Keratinocyte (primary cell): ENCODE data around the gene TMEM207. TPM values are rescaled to one million over a fixed set of nuclear protein-coding genes. Genes with fewer than 3 reads are reported as not detected.

Experiments
- DNase-seq: peaks from one replicate; pipeline ENCODE4 v3.0.0-alpha.2; 2011; ENCODE audit warnings: low read depth, missing footprints, low spot score
- FAIRE-seq: peaks from 2 replicates; lab custom pipeline; 2011; peaks lifted over from hg19 to GRCh38; lab: Jason Lieb, UNC
- H2AFZ ChIP-seq: 2 replicates; pipeline ENCODE4 v1.6.0; 2012; ENCODE audit warnings: low read length, control low read depth, inconsistent platforms; ENCODE audit not compliant: control insufficient read depth
- H3K27ac ChIP-seq: 2 replicates; pipeline ENCODE4 v1.5.1; 2011; ENCODE audit warnings: low read length; ENCODE audit not compliant: control insufficient read depth, insufficient read depth
- H3K27me3 ChIP-seq: 3 replicates; pipeline ENCODE4 v1.6.0; 2011; ENCODE audit warnings: low read length; ENCODE audit not compliant: control insufficient read depth, insufficient read depth; ENCODE audit errors: extremely low read depth
- H3K36me3 ChIP-seq, 2 experiments: 2 replicates in 1 of 2; 3 replicates in 1 of 2; pipeline ENCODE4 v1.5.1; 2011; ENCODE audit warnings: low read length in 2 of 2, mild to moderate bottlenecking in 1 of 2; ENCODE audit not compliant: control insufficient read depth in 2 of 2, insufficient read depth in 2 of 2; ENCODE audit errors: extremely low read depth in 1 of 2
- H3K4me1 ChIP-seq: 3 replicates; pipeline ENCODE4 v1.5.1; 2011; ENCODE audit warnings: low read length; ENCODE audit not compliant: control insufficient read depth, insufficient read depth; ENCODE audit errors: extremely low read depth
- H3K4me2 ChIP-seq: 3 replicates; pipeline ENCODE4 v1.6.0; 2011; ENCODE audit warnings: low read depth, low read length; ENCODE audit not compliant: control insufficient read depth, insufficient read depth; ENCODE audit errors: extremely low read depth
- H3K4me3 ChIP-seq, 3 experiments: fragments of 200-600 bp in 1 of 3; sonication (generic) in 1 of 3; 2 replicates in 2 of 3; 3 replicates in 1 of 3; pipeline ENCODE4 v1.5.1; 2011 to 2016; ENCODE audit warnings: low read length in 3 of 3, mild to moderate bottlenecking in 3 of 3, control low read depth in 2 of 3, inconsistent platforms in 1 of 3, low read depth in 1 of 3, mixed read lengths in 1 of 3, mixed run types in 1 of 3, moderate library complexity in 1 of 3; ENCODE audit not compliant: control insufficient read depth in 2 of 3, insufficient read depth in 2 of 3; ENCODE audit errors: extremely low read depth in 1 of 3
- H3K79me2 ChIP-seq: 2 replicates; pipeline ENCODE4 v1.6.0; 2012; ENCODE audit warnings: low read length; ENCODE audit not compliant: control insufficient read depth, insufficient read depth
- H3K9ac ChIP-seq: 3 replicates; pipeline ENCODE4 v1.6.0; 2011; ENCODE audit warnings: low read length; ENCODE audit not compliant: control insufficient read depth, insufficient read depth; ENCODE audit errors: extremely low read depth
- H3K9me1 ChIP-seq: 3 replicates; pipeline ENCODE4 v1.6.0; 2011; ENCODE audit warnings: low read length; ENCODE audit not compliant: control insufficient read depth, insufficient read depth; ENCODE audit errors: extremely low read depth
- H3K9me3 ChIP-seq: 2 replicates; pipeline ENCODE4 v1.5.1; 2012; ENCODE audit warnings: low read depth, low read length; ENCODE audit not compliant: control insufficient read depth
- H4K20me1 ChIP-seq: 3 replicates; pipeline ENCODE4 v1.6.0; 2011; ENCODE audit warnings: low read length; ENCODE audit not compliant: control insufficient read depth, insufficient read depth; ENCODE audit errors: extremely low read depth
- CTCF ChIP-seq, 3 experiments: IDR thresholded peaks in 1 of 3; conservative IDR thresholded peaks in 1 of 3; optimal IDR thresholded peaks in 1 of 3; 2 replicates in 2 of 3; 3 replicates in 1 of 3; pipeline versions ENCODE3 to v1.5.1; 2011; ENCODE audit warnings: low read length in 3 of 3, mild to moderate bottlenecking in 3 of 3, moderate library complexity in 2 of 3, control low read depth in 1 of 3, inconsistent platforms in 1 of 3; ENCODE audit not compliant: insufficient read depth in 2 of 3; ENCODE audit errors: extremely low read depth in 1 of 3
- EZH2 ChIP-seq: IDR thresholded peaks from one replicate; pipeline ENCODE4 v1.6.1; 2012; ENCODE audit warnings: inconsistent platforms, mild to moderate bottlenecking, low read length, moderate library complexity
- dilution Hi-C: fragments of 300-500 bp; cut with MboI; formaldehyde crosslinking; loops from one replicate; pipeline ENCODE4 v1.7.0; 2020; ENCODE audit warnings: low sequenced_read_pairs; ENCODE audit not compliant: extremely low pct_ligation_motif_present
- polyA plus RNA-seq, 5 experiments: library from polyadenylated mRNA; depleted of rRNA in 3 of 5; stranded (reverse) in 3 of 5; stranded (forward) in 1 of 5; unstranded in 1 of 5; fragments of >200 nt; gene quantifications; 1 replicate in 1 of 5; 2 replicates in 3 of 5; 3 replicates in 1 of 5; pipeline versions ENCODE4 v1.2.1 to v1.2.3, GENCODE V29; 2011 to 2012; ENCODE audit warnings: missing spikeins in 2 of 5, low read depth in 1 of 5, low replicate concordance in 1 of 5

TMEM207 gene
- polyA plus RNA-seq, 1 donor (not counting 4 experiments of a cell fraction or from before 2014, with no cell fraction given), result not detected

GRCh38 chr3:190442240-190442639 lies 7.5 kb downstream of the TMEM207 start:
- no peak for TF ChIP-seq CTCF (optimal IDR thresholded peaks at IDR 0.05 in 1 of 3, IDR thresholded peaks at IDR 0.05 in 1 of 3, conservative IDR thresholded peaks at IDR 0.05 in 1 of 3; ENCODE audit: extremely low read depth in 1 of 3, insufficient read depth in 2 of 3, low read length in 3 of 3)
- no peak for TF ChIP-seq EZH2
- H3K9me1 ChIP-seq, result no peaks in the 10 kb centered on the region
- no peak overlapping the region for H3K4me3 ChIP-seq
- dilution Hi-C loops, result no loop called here
- no peak overlapping the region for H3K27ac ChIP-seq
- H3K36me3 ChIP-seq, result no peaks in the 10 kb centered on the region
- no peaks in the 10 kb centered on the region for H3K9me3 ChIP-seq
- FAIRE-seq, result no peak
- no peaks in the 10 kb centered on the region for H3K4me1 ChIP-seq
- H3K79me2 ChIP-seq, result no peaks in the 10 kb centered on the region
- DNase-seq, result no peak
- no peak overlapping the region for H3K4me2 ChIP-seq
- H3K27me3 ChIP-seq, result no peaks in the 10 kb centered on the region
- H4K20me1 ChIP-seq, result no peaks in the 10 kb centered on the region
- H2AFZ ChIP-seq, result no peak overlapping the region
- no peak overlapping the region for H3K9ac ChIP-seq

GRCh38 chr3:190436331-190436730 lies 13.4 kb downstream of the TMEM207 start:
- Histone ChIP-seq H3K4me1 (peaks cover 32% of the 10 kb centered on the region), H2AFZ (no peak overlapping the region)
- dilution Hi-C loops, result no loop called here

More at GRCh38 chr3:190436331-190436730, 13.4 kb downstream of the TMEM207 start:
- FAIRE-seq (no peak), DNase-seq (no peak)
- no peak for TF ChIP-seq CTCF (optimal IDR thresholded peaks at IDR 0.05 in 1 of 3, IDR thresholded peaks at IDR 0.05 in 1 of 3, conservative IDR thresholded peaks at IDR 0.05 in 1 of 3; ENCODE audit: extremely low read depth in 1 of 3, insufficient read depth in 2 of 3, low read length in 3 of 3)
- TF ChIP-seq EZH2, result no peak
- no peak overlapping the region for H3K4me3 ChIP-seq
- no peaks in the 10 kb centered on the region for H4K20me1 ChIP-seq
- peaks cover 2% of the 10 kb centered on the region for H3K9me3 ChIP-seq
- no peaks in the 10 kb centered on the region for H3K27me3 ChIP-seq
- H3K36me3 ChIP-seq, result no peaks in the 10 kb centered on the region
- H3K79me2 ChIP-seq, result no peaks in the 10 kb centered on the region
- no peak overlapping the region for H3K27ac ChIP-seq
- no peak overlapping the region for H3K4me2 ChIP-seq
- no peaks in the 10 kb centered on the region for H3K9me1 ChIP-seq
- no peak overlapping the region for H3K9ac ChIP-seq
